PFSK-1 (cell line): ENCODE results near the gene ARL14EPL.

Experiments
- FOXP2 ChIP-seq: optimal IDR thresholded peaks from 2 replicates; pipeline ENCODE3; 2011; ENCODE audit warnings: borderline replicate concordance, control low read depth, inconsistent platforms; ENCODE audit not compliant: insufficient read depth; ENCODE audit errors: extremely low read length, extremely low read depth
- POLR2AphosphoS5 ChIP-seq: IDR thresholded peaks from 2 replicates; pipeline ENCODE4 v1.6.1; 2012; ENCODE audit warnings: low read depth, mild to moderate bottlenecking, control low read depth, low read length, moderate library complexity
- REST ChIP-seq, 2 experiments: IDR thresholded peaks; 2 replicates each; pipeline versions ENCODE4 v1.6.1 to v1.8.0; 2011 to 2012; ENCODE audit warnings: low read depth in 2 of 2, low read length in 2 of 2, control low read depth in 1 of 2, inconsistent platforms in 1 of 2, mild to moderate bottlenecking in 1 of 2, moderate library complexity in 1 of 2; ENCODE audit not compliant: insufficient read depth in 1 of 2
- SIN3A ChIP-seq: IDR thresholded peaks from 2 replicates; pipeline ENCODE4 v1.6.1; 2012; ENCODE audit warnings: mild to moderate bottlenecking, low read length, moderate library complexity, borderline replicate concordance; ENCODE audit not compliant: insufficient read depth
- TAF1 ChIP-seq: IDR thresholded peaks from 2 replicates; pipeline ENCODE4 v1.6.1; 2012; ENCODE audit warnings: low read length, control low read depth, borderline replicate concordance; ENCODE audit not compliant: insufficient read depth

Gene ARL14EPL

GRCh38 chr5:116084871-116085715 is 52.8 kb downstream of the ARL14EPL start, which contains the start of gene COMMD10:
Gene COMMD10 (plus strand): TSS chr5:116085025.
- TF ChIP-seq FOXP2 (peak; percentile 13), SIN3A (0 out of 2 replicates have a peak, but pooled peaks have one; percentile 23), REST (IDR thresholded peaks at IDR 0.05; ENCODE audit: insufficient read depth in 1 of 2, low read depth in 2 of 2, low read length in 2 of 2) (no peak), POLR2AphosphoS5 (peak; percentile 74; the same call in 1 of the 2 replicates), TAF1 (peak; percentile 74; the same call in 1 of the 2 replicates)

GRCh38 chr5:116088062-116088461 is 55.8 kb downstream of the ARL14EPL start:
- TF ChIP-seq FOXP2 (no peak), POLR2AphosphoS5 (no peak), REST (IDR thresholded peaks at IDR 0.05; ENCODE audit: insufficient read depth in 1 of 2, low read depth in 2 of 2, low read length in 2 of 2) (no peak), SIN3A (no peak), TAF1 (no peak)

- TF ChIP-seq REST (IDR thresholded peaks at IDR 0.05; ENCODE audit: insufficient read depth in 1 of 2, low read depth in 2 of 2, low read length in 2 of 2) (no peak), SIN3A (no peak), POLR2AphosphoS5 (no peak), TAF1 (no peak), FOXP2 (no peak)
Measured at GRCh38 chr5:116090302-116090701, 58.0 kb downstream of the ARL14EPL start.

- TF ChIP-seq SIN3A (no peak), TAF1 (no peak), REST (IDR thresholded peaks at IDR 0.05; ENCODE audit: insufficient read depth in 1 of 2, low read depth in 2 of 2, low read length in 2 of 2) (no peak), FOXP2 (no peak), POLR2AphosphoS5 (no peak)
Measured at GRCh38 chr5:116091416-116091815, 59.1 kb downstream of the ARL14EPL start.
